ENCODE data around the gene ALDH8A1. TPM values are rescaled to one million over a fixed set of nuclear protein-coding genes. Genes with fewer than 3 reads are reported as not detected.

ALDH8A1 gene
- polyA plus RNA-seq, 1 of the 3 experiments (the other 2 are of a cell fraction) = 0.25 TPM

GRCh38 chr6:134951494-134952263 is 1.8 kb upstream of the ALDH8A1 start:
- H3K36me3 ChIP-seq (replicated peaks in 1 of 2; ENCODE audit: control insufficient read depth in 1 of 2, insufficient read depth in 2 of 2, low read length in 1 of 2) = peaks cover 0 to 3% of the 10 kb centered on the region in 2 experiments
- no peaks in the 10 kb centered on the region for H4K20me1 ChIP-seq (ENCODE audit: insufficient read depth)
- TF ChIP-seq TAF1 (IDR thresholded peaks at IDR 0.05; ENCODE audit: borderline replicate concordance, low read depth, low read length) = no peak
- TF ChIP-seq EZH2phosphoT487 (IDR thresholded peaks at IDR 0.05; ENCODE audit: borderline replicate concordance, low read depth) = no peak
- no peak for TF ChIP-seq TEAD4 (IDR thresholded peaks at IDR 0.05; ENCODE audit: borderline replicate concordance, insufficient read depth)
- TF ChIP-seq MEF2A (IDR thresholded peaks at IDR 0.05; ENCODE audit: borderline replicate concordance, low read depth) = no peak
- TF ChIP-seq NRF1 (IDR thresholded peaks at IDR 0.05; ENCODE audit: low read depth, low read length) = no peak
- TF ChIP-seq JUND (IDR thresholded peaks at IDR 0.05) = no peak
- no peak for TF ChIP-seq USF1 (IDR thresholded peaks at IDR 0.05; ENCODE audit: borderline replicate concordance, low read depth)
- H3K27me3 ChIP-seq (ENCODE audit: insufficient read depth) = no peaks in the 10 kb centered on the region
- H3K79me2 ChIP-seq (ENCODE audit: insufficient read depth) = no peaks in the 10 kb centered on the region
- no peak for DNase-seq
- peaks cover 0 to 3% of the 10 kb centered on the region in 2 experiments; a peak in 1 of 4 replicates for H3K4me1 ChIP-seq (ENCODE audit: control insufficient read depth in 1 of 2, insufficient read depth in 2 of 2, low read depth in 1 of 2, low read length in 1 of 2)
- POLR2A ChIA-PET = no interaction called here
- CTCF ChIA-PET = interaction anchor here (0.6 to 1.2 kb wide), 3 partner anchors 11 to 795 kb away, joined by 3 read pairs; no protein-coding TSS in a partner anchor
- no peak overlapping the region for H3K9ac ChIP-seq
- H2AFZ ChIP-seq (ENCODE audit: low read depth) = no peak overlapping the region
- no peaks in the 10 kb centered on the region for H3K9me3 ChIP-seq
- no peaks in the 10 kb centered on the region for H3K9me2 ChIP-seq
- no peaks in the 10 kb centered on the region for H3F3A ChIP-seq (replicated peaks; ENCODE audit: insufficient read depth)
- H3K4me3 ChIP-seq (ENCODE audit: low read depth in 2 of 2, low read length in 1 of 2) = no peak overlapping the region
- 94% methylated on average over 11 of the region's 13 CpGs for WGBS (ENCODE audit: low lambda C conversion rate)
- no peak overlapping the region for H3K27ac ChIP-seq (ENCODE audit: low read depth in 2 of 2, low read length in 1 of 2)
- H3K4me2 ChIP-seq = no peak overlapping the region

- peaks cover 0 to 3% of the 10 kb centered on the region in 2 experiments; a peak in 1 of 4 replicates for H3K4me1 ChIP-seq (ENCODE audit: control insufficient read depth in 1 of 2, insufficient read depth in 2 of 2, low read depth in 1 of 2, low read length in 1 of 2)
- H3K9me3 ChIP-seq = no peaks in the 10 kb centered on the region
- ChIA-PET POLR2A (no interaction called here), CTCF (interaction anchor here (0.9 to 1.5 kb wide), 4 partner anchors 10 to 794 kb away, joined by 3 to 8 read pairs (median 3); no protein-coding TSS in a partner anchor)
- no peak overlapping the region for H3K4me2 ChIP-seq
- H2AFZ ChIP-seq (ENCODE audit: low read depth) = no peak overlapping the region
- H3K36me3 ChIP-seq (replicated peaks in 1 of 2; ENCODE audit: control insufficient read depth in 1 of 2, insufficient read depth in 2 of 2, low read length in 1 of 2) = peaks cover 0 to 3% of the 10 kb centered on the region in 2 experiments
- H3F3A ChIP-seq (replicated peaks; ENCODE audit: insufficient read depth) = no peaks in the 10 kb centered on the region
- TF ChIP-seq TCF12 (IDR thresholded peaks at IDR 0.05) = no peak
- DNase-seq = peak; percentile 34
- H3K9me2 ChIP-seq = no peaks in the 10 kb centered on the region
- no peak overlapping the region for H3K4me3 ChIP-seq (ENCODE audit: low read depth in 2 of 2, low read length in 1 of 2)
- no peaks in the 10 kb centered on the region for H3K79me2 ChIP-seq (ENCODE audit: insufficient read depth)
- H3K27ac ChIP-seq (ENCODE audit: low read depth in 2 of 2, low read length in 1 of 2) = no peak overlapping the region; a peak in 1 of 4 replicates
- H3K27me3 ChIP-seq (ENCODE audit: insufficient read depth) = no peaks in the 10 kb centered on the region
- no peak overlapping the region for H3K9ac ChIP-seq
- 34% methylated on average over 2 of the region's 2 CpGs for whole genome bisulfite sequencing (ENCODE audit: low lambda C conversion rate)
- H4K20me1 ChIP-seq (ENCODE audit: insufficient read depth) = no peaks in the 10 kb centered on the region
Observed at GRCh38 chr6:134950482-134950881, 581 bp upstream of the ALDH8A1 start.

- no peak overlapping the region for H3K27ac ChIP-seq (ENCODE audit: low read depth in 2 of 2, low read length in 1 of 2)
Observed at GRCh38 chr6:134948691-134949090, 1.2 kb downstream of the ALDH8A1 start.

More at GRCh38 chr6:134948691-134949090, 1.2 kb downstream of the ALDH8A1 start:
- H4K20me1 ChIP-seq (ENCODE audit: insufficient read depth) = no peaks in the 10 kb centered on the region
- H3K4me1 ChIP-seq (ENCODE audit: control insufficient read depth in 1 of 2, insufficient read depth in 2 of 2, low read depth in 1 of 2, low read length in 1 of 2) = peaks cover 0 to 3% of the 10 kb centered on the region in 2 experiments; a peak in 1 of 4 replicates
- H3K27me3 ChIP-seq (ENCODE audit: insufficient read depth) = no peaks in the 10 kb centered on the region
- ChIA-PET CTCF (interaction anchor here (0.6 to 1.3 kb wide), 2 partner anchors 11 to 125 kb away, joined by 3 to 4 read pairs; no protein-coding TSS in a partner anchor), POLR2A (no interaction called here)
- DNase-seq = no peak
- peaks cover 0 to 3% of the 10 kb centered on the region in 2 experiments for H3K36me3 ChIP-seq (replicated peaks in 1 of 2; ENCODE audit: control insufficient read depth in 1 of 2, insufficient read depth in 2 of 2, low read length in 1 of 2)
- H3K4me2 ChIP-seq = no peak overlapping the region
- no peaks in the 10 kb centered on the region for H3K9me2 ChIP-seq
- H2AFZ ChIP-seq (ENCODE audit: low read depth) = no peak overlapping the region
- no peaks in the 10 kb centered on the region for H3K9me3 ChIP-seq
- no peaks in the 10 kb centered on the region for H3F3A ChIP-seq (replicated peaks; ENCODE audit: insufficient read depth)
- WGBS (ENCODE audit: low lambda C conversion rate) = 88% methylated on average over 1 of the region's 1 CpG
- no peak overlapping the region for H3K9ac ChIP-seq
- TF ChIP-seq SMC3 (IDR thresholded peaks at IDR 0.05; ENCODE audit: low read depth, low read length) = no peak
- no peak for TF ChIP-seq RCOR1 (IDR thresholded peaks at IDR 0.05; ENCODE audit: low read length)
- no peak for TF ChIP-seq SIN3A (IDR thresholded peaks at IDR 0.05; ENCODE audit: borderline replicate concordance, low read depth, low read length)
- TF ChIP-seq CHD2 (IDR thresholded peaks at IDR 0.05; ENCODE audit: low read length, partially characterized antibody) = no peak
- TF ChIP-seq JUND (IDR thresholded peaks at IDR 0.05) = no peak
- no peak for TF ChIP-seq POLR2AphosphoS5 (IDR thresholded peaks at IDR 0.05; ENCODE audit: low read depth, low read length)
- no peak overlapping the region for H3K4me3 ChIP-seq (ENCODE audit: low read depth in 2 of 2, low read length in 1 of 2)
- H3K79me2 ChIP-seq (ENCODE audit: insufficient read depth) = no peaks in the 10 kb centered on the region
